ENCODE results near the gene TERB1. TPM values are rescaled to one million over a fixed set of nuclear protein-coding genes. Genes with fewer than 3 reads are reported as not detected.

The TERB1 gene
- total and polyA plus RNA-seq, 10 donors, result 0.04 to 0.41 TPM; not detected in 8

- WGBS, 5 donors, result 43 to 62% (median 51%) methylated on average over 2 of the region's 2 CpGs
- no peaks in the 10 kb centered on the region for H3K27me3 ChIP-seq (replicated peaks in 1 of 7)
- no peak overlapping the region for H3K4me3 ChIP-seq
- peak overlapping the region; percentile 23 to 85 (median 76) for H3K27ac ChIP-seq
- peaks cover 3 to 100% (median 77%) of the 10 kb centered on the region in 6 donors for H3K36me3 ChIP-seq
- H3K4me1 ChIP-seq, result peaks cover 20 to 80% (median 36%) of the 10 kb centered on the region in 6 donors
- DNase-seq, result no peak
- intact Hi-C loops (cut with DNase I; ENCODE audit: low total_unique reads), result no loop called here
- TF ChIP-seq, protein P1, sequence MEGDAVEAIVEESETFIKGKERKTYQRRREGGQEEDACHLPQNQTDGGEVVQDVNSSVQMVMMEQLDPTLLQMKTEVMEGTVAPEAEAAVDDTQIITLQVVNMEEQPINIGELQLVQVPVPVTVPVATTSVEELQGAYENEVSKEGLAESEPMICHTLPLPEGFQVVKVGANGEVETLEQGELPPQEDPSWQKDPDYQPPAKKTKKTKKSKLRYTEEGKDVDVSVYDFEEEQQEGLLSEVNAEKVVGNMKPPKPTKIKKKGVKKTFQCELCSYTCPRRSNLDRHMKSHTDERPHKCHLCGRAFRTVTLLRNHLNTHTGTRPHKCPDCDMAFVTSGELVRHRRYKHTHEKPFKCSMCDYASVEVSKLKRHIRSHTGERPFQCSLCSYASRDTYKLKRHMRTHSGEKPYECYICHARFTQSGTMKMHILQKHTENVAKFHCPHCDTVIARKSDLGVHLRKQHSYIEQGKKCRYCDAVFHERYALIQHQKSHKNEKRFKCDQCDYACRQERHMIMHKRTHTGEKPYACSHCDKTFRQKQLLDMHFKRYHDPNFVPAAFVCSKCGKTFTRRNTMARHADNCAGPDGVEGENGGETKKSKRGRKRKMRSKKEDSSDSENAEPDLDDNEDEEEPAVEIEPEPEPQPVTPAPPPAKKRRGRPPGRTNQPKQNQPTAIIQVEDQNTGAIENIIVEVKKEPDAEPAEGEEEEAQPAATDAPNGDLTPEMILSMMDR (IDR thresholded peaks at IDR 0.05 in 8 of 11, conservative IDR thresholded peaks at IDR 0.05 in 3 of 11), result peak in 10 of 11 experiments; percentile 33 to 81 (median 60)
- TF ChIP-seq POLR2A (IDR thresholded peaks at IDR 0.05), result no peak
- H3K9me3 ChIP-seq, result no peaks in the 10 kb centered on the region
Observed at GRCh38 chr16:66740010-66740409, 61.4 kb downstream of the TERB1 start.

- no peak overlapping the region for H3K4me3 ChIP-seq
- peaks cover 12 to 100% (median 84%) of the 10 kb centered on the region in 6 donors for H3K36me3 ChIP-seq
- H3K4me1 ChIP-seq, result peaks cover 5 to 40% (median 16%) of the 10 kb centered on the region in 6 donors
- intact Hi-C loops (cut with DNase I; ENCODE audit: low total_unique reads), result loop anchor here (10.0 kb wide), 1 partner anchor 129 kb away; no protein-coding TSS in a partner anchor
- no peak for DNase-seq
- TF ChIP-seq POLR2A (IDR thresholded peaks at IDR 0.05) (no peak), POLR2AphosphoS5 (IDR thresholded peaks at IDR 0.05) (no peak)
- TF ChIP-seq, protein P1 (IDR thresholded peaks at IDR 0.05 in 8 of 11, conservative IDR thresholded peaks at IDR 0.05 in 3 of 11), result no peak
- 85 to 91% (median 89%) methylated on average over 4 of the region's 4 CpGs for WGBS, 5 donors
- H3K27me3 ChIP-seq (replicated peaks in 1 of 7), result no peaks in the 10 kb centered on the region
- H3K27ac ChIP-seq, result no peak overlapping the region
- no peaks in the 10 kb centered on the region for H3K9me3 ChIP-seq
Observed at GRCh38 chr16:66735891-66736290, 65.5 kb downstream of the TERB1 start.

DNA sequence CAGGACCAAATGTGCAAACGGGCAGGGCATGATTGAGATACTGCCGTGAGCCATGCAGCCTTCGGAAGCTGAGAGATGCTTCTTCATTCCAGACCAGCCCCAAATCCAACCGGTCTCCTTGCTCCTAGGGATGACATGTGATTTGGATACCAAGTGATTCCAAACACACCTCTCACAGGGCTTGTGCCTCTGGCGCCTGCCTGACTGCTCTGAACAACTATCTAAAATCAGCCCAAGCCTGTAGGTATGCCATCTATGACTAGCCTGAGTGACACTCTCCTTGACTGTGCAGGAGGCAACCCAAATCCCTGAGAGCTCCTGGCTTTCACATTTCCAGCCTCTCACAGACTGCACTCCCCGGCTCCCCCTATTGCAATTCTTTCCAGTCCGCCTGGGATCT is 70.3 kb downstream of the TERB1 start:
- peaks cover 0 to 18% (median 9%) of the 10 kb centered on the region in 6 donors for H3K4me1 ChIP-seq
- H3K9me3 ChIP-seq, result no peaks in the 10 kb centered on the region
- 84 to 97% (median 90%) methylated on average over 7 of the region's 7 CpGs for WGBS, 5 donors
- peaks cover 12 to 99% (median 85%) of the 10 kb centered on the region in 6 donors for H3K36me3 ChIP-seq
- TF ChIP-seq POLR2A (IDR thresholded peaks at IDR 0.05) (no peak), POLR2AphosphoS5 (IDR thresholded peaks at IDR 0.05) (no peak)
- TF ChIP-seq, protein P1 (IDR thresholded peaks at IDR 0.05 in 8 of 11, conservative IDR thresholded peaks at IDR 0.05 in 3 of 11), result no peak
- intact Hi-C loops (cut with DNase I; ENCODE audit: low total_unique reads), result loop anchor here (10.0 kb wide), 1 partner anchor 134 kb away; no protein-coding TSS in a partner anchor
- H3K27ac ChIP-seq, result no peak overlapping the region
- DNase-seq, result no peak
- no peaks in the 10 kb centered on the region for H3K27me3 ChIP-seq (replicated peaks in 1 of 7)
- no peak overlapping the region for H3K4me3 ChIP-seq

DNA sequence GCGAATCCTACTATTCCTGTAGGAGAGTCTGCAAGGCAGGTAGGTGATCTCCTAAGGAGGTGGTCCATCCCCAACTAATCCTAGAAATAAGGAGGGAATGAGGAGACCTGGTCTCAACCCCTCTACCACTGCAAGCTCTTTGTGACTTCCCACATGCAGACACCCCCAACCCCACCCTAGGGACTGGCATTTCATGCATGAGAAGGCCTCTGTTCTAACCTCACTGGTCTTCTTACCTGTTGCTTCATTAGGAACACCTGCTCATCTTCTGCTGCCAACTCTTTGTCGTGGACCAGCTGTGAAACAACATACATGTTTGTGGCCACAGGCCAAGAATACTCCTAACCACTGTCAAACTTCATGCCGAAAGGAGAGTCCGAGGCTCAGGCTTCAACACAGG is 72.6 kb downstream of the TERB1 start:
- Histone ChIP-seq H3K36me3 (peaks cover 14 to 99% (median 85%) of the 10 kb centered on the region in 6 donors), H3K4me3 (no peak overlapping the region), H3K9me3 (no peaks in the 10 kb centered on the region), H3K27ac (peak overlapping the region in 4 of 8 donors; percentile 1 to 41 (median 14)), H3K4me1 (peaks cover 0 to 18% (median 9%) of the 10 kb centered on the region in 6 donors), H3K27me3 (replicated peaks in 1 of 7) (no peaks in the 10 kb centered on the region)
- TF ChIP-seq, protein P1 (IDR thresholded peaks at IDR 0.05 in 8 of 11, conservative IDR thresholded peaks at IDR 0.05 in 3 of 11), result no peak
- TF ChIP-seq POLR2AphosphoS5 (IDR thresholded peaks at IDR 0.05) (no peak), POLR2A (IDR thresholded peaks at IDR 0.05) (no peak)
- intact Hi-C loops (cut with DNase I; ENCODE audit: low total_unique reads), result no loop called here
- WGBS, 5 donors, result 64 to 80% (median 74%) methylated on average over 4 of the region's 4 CpGs
- no peak for DNase-seq
